Liver (tissue), 9 donors: ENCODE results near the gene SLIT1. TPM values are rescaled to one million over a fixed set of nuclear protein-coding genes. Genes with fewer than 3 reads are reported as not detected.

Source experiments
- DNase-seq: peaks from one replicate; pipeline ENCODE4 v3.0.0-alpha.2; 2017; ENCODE audit warnings: low spot score
- H3K27ac ChIP-seq, 2 donors: one replicate each; pipeline ENCODE4 v1.7.0; 2013; ENCODE audit warnings: inconsistent platforms in 2 of 2, low read length in 2 of 2, control low read depth in 1 of 2, low read depth in 1 of 2, mild to moderate bottlenecking in 1 of 2
- H3K27me3 ChIP-seq, 4 donors: one replicate each; pipeline versions ENCODE4 v1.6.1 to v1.7.0; 2013; ENCODE audit warnings: low read length in 3 of 4, inconsistent platforms in 1 of 4, mild to moderate bottlenecking in 1 of 4, moderate library complexity in 1 of 4; ENCODE audit not compliant: control insufficient read depth in 4 of 4, insufficient read depth in 4 of 4
- H3K36me3 ChIP-seq, 4 donors: one replicate each; pipeline versions ENCODE4 v1.6.1 to v1.7.0; 2013; ENCODE audit warnings: low read length in 3 of 4, mild to moderate bottlenecking in 3 of 4, low read depth in 1 of 4, moderate library complexity in 1 of 4; ENCODE audit not compliant: control insufficient read depth in 4 of 4, insufficient read depth in 3 of 4
- H3K4me1 ChIP-seq, 4 donors: one replicate each; pipeline versions ENCODE4 v1.6.1 to v1.7.0; 2013; ENCODE audit warnings: low read length in 3 of 4, mild to moderate bottlenecking in 3 of 4, moderate library complexity in 1 of 4; ENCODE audit not compliant: control insufficient read depth in 4 of 4, insufficient read depth in 4 of 4
- H3K4me3 ChIP-seq, 3 donors: one replicate each; pipeline versions ENCODE4 v1.6.1 to v1.7.0; 2013; ENCODE audit warnings: low read length in 3 of 3, control low read depth in 1 of 3, low read depth in 1 of 3, mild to moderate bottlenecking in 1 of 3
- H3K9ac ChIP-seq, 2 donors: one replicate each; pipeline ENCODE4 v1.7.0; 2013; ENCODE audit warnings: low read length in 2 of 2, mild to moderate bottlenecking in 2 of 2, moderate library complexity in 2 of 2, control low read depth in 1 of 2, low read depth in 1 of 2
- H3K9me3 ChIP-seq, 4 donors: one replicate each; pipeline versions ENCODE4 v1.6.1 to v1.7.0; 2013; ENCODE audit warnings: low read length in 3 of 4; ENCODE audit not compliant: control insufficient read depth in 4 of 4
- ATF3 ChIP-seq: IDR thresholded peaks from 2 replicates; pipeline ENCODE4 v1.6.1; 2016; ENCODE audit warnings: antibody characterized with exemption
- CTCF ChIP-seq: fragments of 150-350 bp; IDR thresholded peaks from 2 replicates; pipeline ENCODE4 v1.5.1; 2017; ENCODE audit warnings: improper control_type of control experiment, low read depth, low read length; ENCODE audit not compliant: missing input control
- EGR1 ChIP-seq, 2 donors: IDR thresholded peaks; 2 replicates each; pipeline ENCODE4 v1.6.1; 2016 to 2018; ENCODE audit warnings: antibody characterized with exemption in 2 of 2, low read depth in 2 of 2
- FOXA1 ChIP-seq: IDR thresholded peaks from 2 replicates; pipeline ENCODE4 v1.6.1; 2016; ENCODE audit warnings: antibody characterized with exemption
- FOXA2 ChIP-seq: IDR thresholded peaks from 2 replicates; pipeline ENCODE4 v1.6.1; 2016; ENCODE audit warnings: antibody characterized with exemption
- GABPA ChIP-seq, 2 donors: IDR thresholded peaks in 1 of 2; conservative IDR thresholded peaks in 1 of 2; 2 replicates each; pipeline ENCODE4 v1.6.1; 2016; ENCODE audit warnings: antibody characterized with exemption in 2 of 2, mild to moderate bottlenecking in 1 of 2, moderate library complexity in 1 of 2
- HNF4A ChIP-seq, 2 donors: conservative IDR thresholded peaks; 2 replicates each; pipeline ENCODE4 v1.6.1; 2016; ENCODE audit warnings: antibody characterized with exemption in 2 of 2, mild to moderate bottlenecking in 2 of 2
- HNF4G ChIP-seq: IDR thresholded peaks from 2 replicates; pipeline ENCODE4 v1.6.1; 2016; ENCODE audit warnings: antibody characterized with exemption
- JUND ChIP-seq, 2 donors: IDR thresholded peaks; 2 replicates each; pipeline ENCODE4 v1.6.1; 2016; ENCODE audit warnings: antibody characterized with exemption in 2 of 2
- MAX ChIP-seq: IDR thresholded peaks from 2 replicates; pipeline ENCODE4 v1.6.1; 2016; ENCODE audit warnings: antibody characterized with exemption
- NR2F2 ChIP-seq: IDR thresholded peaks from 2 replicates; pipeline ENCODE4 v1.6.1; 2016; ENCODE audit warnings: antibody characterized with exemption
- RAD21 ChIP-seq, 2 donors: IDR thresholded peaks; 2 replicates each; pipeline ENCODE4 v1.6.1; 2016; ENCODE audit warnings: antibody characterized with exemption in 2 of 2, mild to moderate bottlenecking in 2 of 2
- REST ChIP-seq: IDR thresholded peaks from 2 replicates; pipeline ENCODE4 v1.6.1; 2016; ENCODE audit warnings: antibody characterized with exemption, mild to moderate bottlenecking
- SP1 ChIP-seq: IDR thresholded peaks from 2 replicates; pipeline ENCODE4 v1.6.1; 2018; ENCODE audit warnings: antibody characterized with exemption, mild to moderate bottlenecking
- TAF1 ChIP-seq: conservative IDR thresholded peaks from 2 replicates; pipeline ENCODE4 v1.6.1; 2016; ENCODE audit warnings: antibody characterized with exemption, mild to moderate bottlenecking
- YY1 ChIP-seq: IDR thresholded peaks from 2 replicates; pipeline ENCODE4 v1.6.1; 2016; ENCODE audit warnings: antibody characterized with exemption, mild to moderate bottlenecking
- ZBTB33 ChIP-seq: IDR thresholded peaks from 2 replicates; pipeline ENCODE4 v1.6.1; 2016; ENCODE audit warnings: antibody characterized with exemption
- WGBS: extraction: QIAGEN DNeasy Blood & Tissue Kit; methylation state at CpG from one replicate; pipeline ENCODE4 v1.1.7; 2013; 5-methylcytosine and 5-hydroxymethylcytosine counted together
- polyA plus RNA-seq, 2 donors: library from polyadenylated mRNA; stranded (reverse) in 1 of 2; unstranded in 1 of 2; fragments of 200-250 nt in 1 of 2; fragments of >200 nt in 1 of 2; fragmentation: Nextera tagmentation in 1 of 2; extraction: Ambion mirVana in 1 of 2; gene quantifications; one replicate each; pipeline versions ENCODE4 v1.2.1 to v1.2.3, GENCODE V29; 2013 to 2015
- total RNA-seq, 2 donors: library from RNA; depleted of rRNA; stranded (reverse); fragments of >200 nt; gene quantifications; one replicate each; pipeline ENCODE4 v1.2.3, GENCODE V29; 2014
- donor health status: healthy.
- donor health status: healthy.
- donor health status: healthy.
- donor health status: healthy.
- donor health status: healthy.

The SLIT1 gene
- total and polyA plus RNA-seq, 4 donors = under 0.01 to 0.14 (median 0.06) TPM

GRCh38 chr10:97220355-97220754 lies 34.6 kb upstream of the SLIT1 start:
- Histone ChIP-seq H3K36me3 (peaks cover 0 to 6% (median 2%) of the 10 kb centered on the region in 4 donors), H3K4me1 (no peaks in the 10 kb centered on the region), H3K27ac (no peak overlapping the region), H3K9ac (no peak overlapping the region), H3K27me3 (no peaks in the 10 kb centered on the region), H3K9me3 (no peaks in the 10 kb centered on the region), H3K4me3 (no peak overlapping the region)
- DNase-seq = no peak
- 88% methylated on average over 3 of the region's 3 CpGs for WGBS
- no peak for TF ChIP-seq HNF4G
- no peak for TF ChIP-seq ATF3
- TF ChIP-seq CTCF = no peak
- TF ChIP-seq REST = no peak
- TF ChIP-seq NR2F2 = no peak
- no peak for TF ChIP-seq TAF1
- TF ChIP-seq MAX = no peak
- no peak for TF ChIP-seq GABPA (IDR thresholded peaks at IDR 0.05 in 1 of 2, conservative IDR thresholded peaks at IDR 0.05 in 1 of 2)
- no peak for TF ChIP-seq YY1
- no peak for TF ChIP-seq FOXA2
- TF ChIP-seq HNF4A (conservative IDR thresholded peaks at IDR 0.05) = no peak
- TF ChIP-seq SP1 = no peak
- TF ChIP-seq FOXA1 = no peak
- no peak for TF ChIP-seq JUND (IDR thresholded peaks at IDR 0.05)
- no peak for TF ChIP-seq ZBTB33
- TF ChIP-seq RAD21 (IDR thresholded peaks at IDR 0.05) = no peak
- no peak for TF ChIP-seq EGR1 (IDR thresholded peaks at IDR 0.05; ENCODE audit: low read depth in 2 of 2)

GRCh38 chr10:97217299-97217698 lies 31.5 kb upstream of the SLIT1 start:
- Histone ChIP-seq H3K9ac (no peak overlapping the region), H3K9me3 (no peaks in the 10 kb centered on the region), H3K4me3 (no peak overlapping the region), H3K4me1 (no peaks in the 10 kb centered on the region), H3K27ac (no peak overlapping the region), H3K27me3 (no peaks in the 10 kb centered on the region), H3K36me3 (no peaks in the 10 kb centered on the region)
- DNase-seq = no peak
- WGBS = 84% methylated on average over 3 of the region's 3 CpGs
- TF ChIP-seq MAX = no peak
- TF ChIP-seq FOXA2 = no peak
- no peak for TF ChIP-seq FOXA1
- TF ChIP-seq ATF3 = no peak
- TF ChIP-seq HNF4A (conservative IDR thresholded peaks at IDR 0.05) = no peak
- TF ChIP-seq GABPA (IDR thresholded peaks at IDR 0.05 in 1 of 2, conservative IDR thresholded peaks at IDR 0.05 in 1 of 2) = no peak
- no peak for TF ChIP-seq YY1
- TF ChIP-seq EGR1 (IDR thresholded peaks at IDR 0.05; ENCODE audit: low read depth in 2 of 2) = no peak
- TF ChIP-seq REST = no peak
- TF ChIP-seq HNF4G = no peak
- TF ChIP-seq CTCF = no peak
